Measurements from ENCODE around the gene AGRP.

The AGRP gene

DNA sequence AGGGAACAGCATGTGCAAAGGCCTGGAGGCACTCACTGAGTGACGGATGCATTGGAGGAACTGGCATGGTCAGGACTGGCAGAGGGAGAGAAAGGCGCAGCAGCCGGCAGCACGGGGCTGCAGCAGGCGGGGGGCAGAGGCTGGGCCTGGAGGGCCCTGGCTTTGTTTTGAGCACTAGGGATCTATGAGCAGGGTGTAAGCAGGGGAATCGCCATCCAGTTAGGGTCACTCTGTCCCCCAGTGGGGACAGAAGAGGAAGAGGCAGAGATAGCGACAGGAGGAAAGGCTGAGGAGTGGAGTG, 38.3 kb downstream of the AGRP start:
- no peak for DNase-seq

DNA sequence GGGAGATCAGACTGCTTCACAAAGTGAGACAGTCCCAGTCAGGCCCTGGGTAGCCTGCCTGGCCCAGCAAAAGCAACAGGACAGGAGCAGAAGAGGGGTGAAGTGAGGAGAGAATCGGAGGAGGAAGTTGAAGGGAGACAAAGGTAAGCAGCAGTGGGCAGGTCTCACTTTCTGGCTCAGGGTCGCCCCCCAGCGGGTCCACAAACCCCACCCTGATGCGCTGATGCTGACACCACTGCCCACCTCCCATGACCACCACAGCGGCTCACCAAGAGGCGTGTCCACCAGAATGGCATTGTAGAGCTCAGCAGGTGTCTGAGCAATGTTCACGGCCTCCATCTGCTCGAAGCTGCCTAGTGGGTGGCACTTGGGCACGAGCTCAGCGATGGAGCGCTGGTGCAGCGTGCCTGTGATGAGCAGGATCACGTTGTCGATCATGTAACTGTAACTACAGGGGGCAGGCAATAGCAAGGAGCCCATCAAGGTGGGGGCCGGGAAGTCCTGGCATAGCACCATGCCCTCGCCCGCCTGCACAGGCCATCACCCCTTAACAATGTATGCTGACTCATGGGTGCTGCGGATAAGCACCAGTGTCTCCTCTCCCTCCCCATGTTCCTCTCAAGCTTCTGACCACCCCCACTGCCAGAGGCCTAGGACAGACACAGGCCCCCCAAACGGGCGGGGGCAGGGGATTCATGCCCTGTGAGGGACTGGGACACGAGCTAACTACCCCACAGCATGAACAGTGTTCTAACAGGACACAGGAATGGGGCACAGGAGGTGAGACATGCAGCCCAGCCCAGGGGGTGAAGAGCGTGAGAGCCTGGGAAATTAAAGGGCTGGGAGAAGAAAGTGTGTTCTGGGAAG, 38.9 kb downstream of the AGRP start:
- no peak for DNase-seq

DNA sequence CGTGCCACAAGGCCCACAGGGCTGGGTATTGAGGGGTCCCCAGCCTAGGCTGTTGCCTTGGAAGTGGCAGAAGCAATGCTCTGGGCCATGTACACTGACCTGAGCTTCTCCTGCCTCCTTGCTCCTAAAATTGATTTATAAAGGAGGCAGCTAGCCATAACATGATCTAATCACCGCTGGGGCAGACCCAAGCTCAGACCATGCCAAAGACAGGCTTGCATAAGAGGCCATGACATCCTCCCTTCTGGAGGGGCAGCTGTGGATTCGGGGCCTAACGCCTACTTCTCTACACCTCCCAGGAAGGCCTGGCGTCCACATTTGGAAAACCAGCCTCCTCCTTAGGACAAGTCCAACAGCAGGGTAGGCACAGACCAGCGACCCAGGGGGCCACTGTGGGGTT, 40.1 kb downstream of the AGRP start:
- no peak for DNase-seq

DNA sequence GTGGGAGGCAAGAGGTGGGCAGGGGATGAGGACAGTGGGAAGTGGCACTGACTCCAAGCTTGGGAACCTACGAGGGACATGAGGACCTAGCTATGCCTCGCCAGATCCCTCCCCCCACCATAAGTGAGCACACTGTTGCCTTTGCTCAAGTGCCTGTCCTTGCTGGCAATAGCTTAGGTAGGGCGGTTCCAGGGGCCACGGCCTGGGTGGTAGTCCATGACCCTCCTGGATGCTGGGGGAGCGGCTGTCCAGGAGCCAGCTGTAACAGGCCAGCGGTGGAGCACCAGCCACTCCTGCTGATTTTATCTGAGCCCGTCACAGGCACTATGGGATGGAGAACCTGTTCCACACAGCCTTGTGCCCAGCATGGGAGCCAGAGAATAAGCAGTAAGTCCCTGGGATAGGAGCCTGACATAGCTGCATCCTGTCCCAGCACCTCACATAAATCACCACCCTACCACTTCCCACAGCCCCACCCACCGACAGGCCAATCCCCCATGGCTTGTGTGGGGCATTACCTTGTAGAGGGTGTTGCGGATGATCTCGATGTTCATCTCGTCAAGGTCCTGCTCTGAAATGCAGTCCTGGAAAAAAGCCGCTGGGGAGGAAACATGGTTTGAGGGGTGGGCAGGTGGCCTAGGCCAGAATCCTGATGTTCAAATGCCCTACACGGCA, 40.6 kb downstream of the AGRP start:
- no peak for DNase-seq

DNA sequence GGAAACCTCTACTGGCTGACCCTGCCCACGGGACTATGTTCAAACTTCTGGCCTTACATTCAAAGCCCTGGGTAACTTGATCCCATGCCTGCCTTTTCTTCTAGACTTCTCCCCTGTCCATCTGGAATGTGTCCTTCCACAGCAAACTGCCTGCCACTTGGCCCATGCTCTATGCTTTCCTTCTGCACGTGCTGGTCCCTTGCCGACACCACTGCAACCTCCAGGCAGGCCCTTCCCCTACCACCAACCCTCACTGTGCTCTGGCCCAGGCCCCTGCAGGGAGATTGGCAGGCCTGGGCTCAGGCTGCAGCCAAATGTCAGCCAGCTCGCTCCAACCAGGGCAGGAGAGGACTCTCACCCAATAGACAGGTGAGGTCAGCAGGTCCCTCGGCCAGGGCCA, 41.4 kb downstream of the AGRP start:
- peak; percentile 28 for DNase-seq

DNA sequence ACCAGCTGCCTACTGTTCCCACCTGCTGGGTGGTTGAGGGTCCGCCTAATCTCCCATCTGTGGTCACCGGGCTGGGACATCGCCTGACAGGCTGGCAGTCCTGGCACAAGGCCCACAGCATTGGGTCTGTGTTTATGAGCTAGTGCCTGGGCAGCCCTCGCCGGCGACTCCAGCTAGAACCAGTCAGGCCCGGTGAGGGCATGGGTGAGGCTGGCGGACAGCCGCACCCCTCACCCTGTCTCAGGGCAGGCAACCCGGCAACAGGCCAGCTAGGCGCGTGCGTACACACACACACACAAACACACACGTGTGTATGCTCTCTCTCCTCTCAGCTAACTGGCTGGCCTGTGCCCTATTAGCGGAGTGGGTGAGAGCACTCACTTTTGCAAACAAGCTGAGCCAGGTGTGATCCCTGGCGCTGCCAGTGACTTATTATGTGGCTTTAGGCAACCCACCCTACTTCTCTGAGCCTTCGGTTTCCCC, 42.0 kb downstream of the AGRP start:
- DNase-seq: peak; percentile 88

DNA sequence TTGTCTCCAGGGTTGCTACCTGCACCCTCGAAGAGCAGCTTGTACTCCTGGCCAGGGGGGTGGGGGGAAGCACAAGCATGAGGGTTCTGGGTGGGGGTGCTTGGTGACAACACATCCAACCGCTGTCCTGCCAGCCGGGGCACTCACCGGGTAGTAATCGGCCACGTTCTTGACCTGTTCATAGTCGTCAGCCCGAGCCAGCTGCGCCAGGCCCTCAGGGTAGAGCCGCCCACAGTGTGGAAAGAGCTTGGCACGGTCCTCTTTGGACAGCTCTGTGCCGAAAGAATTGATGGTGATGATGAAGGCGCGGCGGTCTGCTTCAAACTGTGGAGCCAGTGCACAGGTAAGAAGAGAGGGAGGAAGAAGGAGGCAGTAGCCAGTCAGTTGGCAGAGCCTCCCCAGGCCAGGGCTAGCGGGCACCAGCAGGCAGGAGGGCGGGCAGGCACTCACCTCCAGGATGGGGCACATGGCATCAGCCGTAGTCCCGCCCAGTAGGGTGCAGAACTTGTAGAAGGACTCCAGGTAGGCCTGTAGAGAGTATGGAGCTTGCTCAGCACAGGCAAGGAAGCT, 44.4 kb downstream of the AGRP start:
- DNase-seq: no peak

DNA sequence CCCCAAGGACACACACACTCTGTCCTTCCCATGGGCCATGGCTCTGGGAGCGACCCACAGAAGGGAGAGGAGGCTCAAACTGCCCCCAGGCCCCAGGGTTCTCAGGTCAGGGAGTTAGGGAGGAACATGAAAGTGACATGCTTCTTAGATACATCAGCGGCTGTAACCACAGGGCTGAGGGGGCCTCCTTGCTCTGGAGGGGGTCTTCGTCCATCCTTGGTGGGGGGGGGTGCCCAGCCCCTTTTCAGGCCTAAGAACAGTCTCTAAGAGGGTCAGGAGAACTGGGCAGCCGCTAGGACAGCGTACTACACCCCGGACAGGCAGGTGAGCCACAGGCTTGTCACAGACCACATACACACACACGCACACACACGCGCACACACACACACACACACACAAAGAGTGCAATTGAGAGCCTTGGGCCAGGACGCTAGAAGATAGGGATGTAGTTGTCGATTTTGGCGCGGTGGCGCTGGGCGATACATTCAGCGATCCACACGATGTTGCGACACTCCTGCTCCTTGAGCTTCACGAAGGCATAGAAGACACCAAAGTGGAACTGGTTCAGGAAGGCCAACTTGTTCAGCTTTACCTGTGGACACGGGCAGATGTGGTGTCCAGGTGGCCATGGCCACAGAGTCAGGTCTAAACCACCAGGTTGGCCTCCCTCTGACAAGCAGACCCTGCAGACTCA, 45.1 kb downstream of the AGRP start:
- no peak for DNase-seq

DNA sequence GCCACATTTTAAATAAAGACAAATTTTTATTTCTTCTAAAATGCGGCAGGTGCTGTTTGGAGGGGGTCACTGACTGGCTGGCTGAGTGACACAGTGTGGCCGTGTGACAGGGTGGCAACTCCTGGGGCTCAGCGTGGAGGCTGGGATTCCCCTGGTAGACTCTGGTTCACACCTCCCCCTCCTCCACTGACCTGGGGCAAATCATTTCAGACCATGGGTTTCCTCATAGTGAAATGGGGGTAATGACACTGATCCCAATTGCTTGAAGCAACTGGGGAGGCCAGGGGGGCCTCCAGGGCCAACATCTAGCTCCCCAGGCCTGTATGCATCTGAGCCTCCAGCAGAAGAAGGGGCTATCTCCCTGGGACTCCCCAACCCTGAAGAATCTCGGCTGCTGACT, 45.8 kb downstream of the AGRP start:
- no peak for DNase-seq

DNA sequence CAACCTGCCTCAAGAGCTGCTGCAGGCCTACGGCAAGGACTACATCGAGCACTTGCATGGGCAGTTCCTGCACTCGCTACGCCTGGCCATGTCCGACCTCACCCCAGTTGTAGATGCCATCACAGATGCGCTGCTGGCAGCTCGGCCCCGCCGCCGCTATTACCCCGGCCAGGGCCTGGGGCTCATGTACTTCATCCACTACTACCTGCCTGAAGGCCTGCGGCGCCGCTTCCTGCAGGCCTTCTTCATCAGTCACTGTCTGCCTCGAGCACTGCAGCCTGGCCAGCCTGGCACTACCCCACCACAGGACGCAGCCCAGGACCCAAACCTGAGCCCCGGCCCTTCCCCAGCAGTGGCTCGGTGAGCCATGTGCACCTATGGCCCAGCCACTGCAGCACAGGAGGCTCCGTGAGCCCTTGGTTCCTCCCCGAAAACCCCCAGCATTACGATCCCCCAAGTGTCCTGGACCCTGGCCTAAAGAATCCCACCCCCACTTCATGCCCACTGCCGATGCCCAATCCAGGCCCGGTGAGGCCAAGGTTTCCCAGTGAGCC, 46.6 kb downstream of the AGRP start:
- DNase-seq: no peak

DNA sequence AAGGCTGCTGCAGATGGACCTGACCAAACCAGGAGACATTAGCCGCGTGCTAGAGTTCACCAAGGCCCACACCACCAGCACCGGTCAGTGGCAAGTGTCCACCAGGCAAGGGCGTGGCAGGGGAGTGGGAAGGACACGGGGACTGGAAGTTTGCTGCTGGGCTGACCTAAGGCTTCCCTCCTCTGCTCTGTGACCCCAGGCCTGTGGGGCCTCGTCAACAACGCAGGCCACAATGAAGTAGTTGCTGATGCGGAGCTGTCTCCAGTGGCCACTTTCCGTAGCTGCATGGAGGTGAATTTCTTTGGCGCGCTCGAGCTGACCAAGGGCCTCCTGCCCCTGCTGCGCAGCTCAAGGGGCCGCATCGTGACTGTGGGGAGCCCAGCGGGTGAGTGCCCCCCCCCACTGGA, 47.6 kb downstream of the AGRP start:
- no peak for DNase-seq

DNA sequence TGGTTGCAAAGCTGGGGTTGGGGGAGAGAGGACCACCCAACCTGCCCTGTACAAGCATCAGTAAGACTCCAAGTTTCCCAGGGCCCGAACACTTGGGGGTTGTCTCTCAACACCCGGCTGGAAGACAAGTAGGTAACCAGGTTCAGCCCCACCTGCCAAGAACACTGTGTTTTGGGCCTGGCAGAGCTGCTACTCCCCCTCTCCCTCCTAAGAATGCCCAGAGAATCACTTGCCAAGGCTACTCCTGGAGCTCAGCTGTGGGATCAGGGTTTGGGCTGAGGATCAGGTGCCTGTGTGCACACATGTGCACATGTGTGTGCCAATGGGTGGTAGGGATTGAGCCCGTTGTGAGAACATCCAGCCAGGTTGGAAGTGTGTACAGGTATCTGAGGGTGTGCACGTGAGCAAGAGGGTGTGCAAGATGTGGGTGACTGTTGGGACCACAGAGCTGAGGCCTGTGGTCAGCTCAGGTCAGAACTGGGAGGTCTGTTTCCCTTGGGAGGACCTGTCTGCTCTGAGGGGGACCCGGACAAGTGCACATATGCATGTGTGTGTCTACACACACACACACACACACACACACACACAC, 50.1 kb downstream of the AGRP start:
- no peak for DNase-seq
